ENCODE data around the gene DHFR.

DNA sequence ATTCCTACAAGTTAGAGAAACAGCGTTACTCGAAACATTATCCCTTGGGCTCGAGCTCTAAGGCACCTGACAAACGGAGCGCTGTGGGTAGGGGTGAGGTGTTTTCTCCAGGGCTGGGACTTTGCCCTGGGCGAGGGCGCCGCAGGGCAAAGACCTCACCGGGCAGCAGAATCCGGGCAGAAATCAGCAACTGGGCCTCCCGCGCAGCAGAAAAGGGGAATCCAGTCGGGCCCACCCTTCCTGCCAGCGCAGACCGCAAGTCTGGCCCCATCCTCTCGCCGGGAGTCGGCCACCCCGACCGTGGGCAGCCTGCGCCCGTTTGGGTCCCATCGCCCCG is 761 bp downstream of the DHFR start:
- TF ChIP-seq POLR2A (IDR thresholded peaks at IDR 0.05) = no peak
- TF ChIP-seq, protein P1, sequence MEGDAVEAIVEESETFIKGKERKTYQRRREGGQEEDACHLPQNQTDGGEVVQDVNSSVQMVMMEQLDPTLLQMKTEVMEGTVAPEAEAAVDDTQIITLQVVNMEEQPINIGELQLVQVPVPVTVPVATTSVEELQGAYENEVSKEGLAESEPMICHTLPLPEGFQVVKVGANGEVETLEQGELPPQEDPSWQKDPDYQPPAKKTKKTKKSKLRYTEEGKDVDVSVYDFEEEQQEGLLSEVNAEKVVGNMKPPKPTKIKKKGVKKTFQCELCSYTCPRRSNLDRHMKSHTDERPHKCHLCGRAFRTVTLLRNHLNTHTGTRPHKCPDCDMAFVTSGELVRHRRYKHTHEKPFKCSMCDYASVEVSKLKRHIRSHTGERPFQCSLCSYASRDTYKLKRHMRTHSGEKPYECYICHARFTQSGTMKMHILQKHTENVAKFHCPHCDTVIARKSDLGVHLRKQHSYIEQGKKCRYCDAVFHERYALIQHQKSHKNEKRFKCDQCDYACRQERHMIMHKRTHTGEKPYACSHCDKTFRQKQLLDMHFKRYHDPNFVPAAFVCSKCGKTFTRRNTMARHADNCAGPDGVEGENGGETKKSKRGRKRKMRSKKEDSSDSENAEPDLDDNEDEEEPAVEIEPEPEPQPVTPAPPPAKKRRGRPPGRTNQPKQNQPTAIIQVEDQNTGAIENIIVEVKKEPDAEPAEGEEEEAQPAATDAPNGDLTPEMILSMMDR (IDR thresholded peaks at IDR 0.05) = no peak
